ENCODE data around the gene ZNF683. TPM values are rescaled to one million over a fixed set of nuclear protein-coding genes. Genes with fewer than 3 reads are reported as not detected.
"Not testable (repeated sequence)": the region's sequence is repeated elsewhere in the genome, so short reads cannot be mapped to it uniquely, and the experiment has no call there.

The ZNF683 gene
- total RNA-seq, 2 experiments from 2014 or later: 0.41 TPM; not detected in 1

GRCh38 chr1:26375081-26375480 is 2.5 kb upstream of the ZNF683 start:
- no peaks in the 10 kb centered on the region for H3K36me3 ChIP-seq (ENCODE audit: insufficient read depth, low read length)
- Mint-ChIP-seq H3K27me3 (no peaks in the 10 kb centered on the region), H3K4me3 (peak overlapping the region; percentile 18), H3K4me1 (ENCODE audit: low read depth) (peaks cover 93% of the 10 kb centered on the region), H3K9me3 (peaks cover 5% of the 10 kb centered on the region), H3K27ac (peak overlapping the region; percentile 92), H3K36me3 (ENCODE audit: low read depth) (no peaks in the 10 kb centered on the region)
- no peak for TF ChIP-seq CTCF (IDR thresholded peaks at IDR 0.05)
- no peak for ATAC-seq (ENCODE audit: poor library complexity)
- no peaks in the 10 kb centered on the region for H3K9me3 ChIP-seq (ENCODE audit: control insufficient read depth in 1 of 2, insufficient read depth in 1 of 2, low read length in 2 of 2)
- H3K4me1 ChIP-seq (ENCODE audit: insufficient read depth, low read length): peaks cover 100% of the 10 kb centered on the region
- ChIA-PET CTCF (interaction anchor here (0.9 to 3.9 kb wide), 5 partner anchors 11 to 125 kb away, joined by 3 to 22 read pairs (median 5); no protein-coding TSS in a partner anchor), POLR2A (interaction anchor here (0.5 to 1.4 kb wide), 4 partner anchors 11 to 88 kb away, joined by 3 to 4 read pairs (median 4); no protein-coding TSS in a partner anchor)
- peak in 2 of 14 experiments; percentile 34 to 64 for DNase-seq
- H3K4me3 ChIP-seq (ENCODE audit: low read length): no peak overlapping the region
- intact Hi-C loops (cut with DNase I, micrococcal nuclease): loop anchor here in 1 of 2 experiments (2.0 kb wide), 1 partner anchor 34 kb away; no protein-coding TSS in a partner anchor
- H3K27ac ChIP-seq (ENCODE audit: low read depth in 1 of 2, low read length in 2 of 2): peak overlapping the region in 1 of 2 donors; percentile 52
- no peaks in the 10 kb centered on the region for H3K27me3 ChIP-seq (ENCODE audit: control insufficient read depth in 1 of 2, insufficient read depth in 2 of 2, low read length in 2 of 2)

- H3K36me3 ChIP-seq (ENCODE audit: insufficient read depth, low read length); H3K27me3 Mint-ChIP-seq; H3K9me3 ChIP-seq (ENCODE audit: control insufficient read depth in 1 of 2, insufficient read depth in 1 of 2, low read length in 2 of 2); H3K4me3 Mint-ChIP-seq; ATAC-seq (ENCODE audit: poor library complexity); H3K9me3 Mint-ChIP-seq; DNase-seq; H3K36me3 Mint-ChIP-seq (ENCODE audit: low read depth); H3K4me3 ChIP-seq (ENCODE audit: low read length); H3K27me3 ChIP-seq (ENCODE audit: control insufficient read depth in 1 of 2, insufficient read depth in 2 of 2, low read length in 2 of 2): not testable (repeated sequence)
- POLR2A ChIA-PET: interaction anchor here (1.2 to 1.5 kb wide), 6 partner anchors 8 to 90 kb away, joined by 3 to 8 read pairs (median 4); no protein-coding TSS in a partner anchor
- peaks cover 100% of the 10 kb centered on the region for H3K4me1 ChIP-seq (ENCODE audit: insufficient read depth, low read length)
- peak overlapping the region; percentile 92 for H3K27ac Mint-ChIP-seq
- CTCF ChIA-PET: interaction anchor here (0.9 to 3.9 kb wide), 5 partner anchors 10 to 126 kb away, joined by 3 to 22 read pairs (median 5); no protein-coding TSS in a partner anchor
- H3K27ac ChIP-seq (ENCODE audit: low read depth in 1 of 2, low read length in 2 of 2): peak overlapping the region in 1 of 2 donors; percentile 52
- peaks cover 94% of the 10 kb centered on the region for H3K4me1 Mint-ChIP-seq (ENCODE audit: low read depth)
- intact Hi-C loops (cut with DNase I, micrococcal nuclease): loop anchor here in 1 of 2 experiments (2.0 kb wide), 1 partner anchor 34 kb away; no protein-coding TSS in a partner anchor
Measured at GRCh38 chr1:26374361-26374760, 1.8 kb upstream of the ZNF683 start.

GRCh38 chr1:26373789-26374188 is 1.2 kb upstream of the ZNF683 start:
- ATAC-seq (ENCODE audit: poor library complexity): no peak
- Histone ChIP-seq H3K27me3 (ENCODE audit: control insufficient read depth in 1 of 2, insufficient read depth in 2 of 2, low read length in 2 of 2) (no peaks in the 10 kb centered on the region), H3K4me1 (ENCODE audit: insufficient read depth, low read length) (peaks cover 99% of the 10 kb centered on the region), H3K27ac (ENCODE audit: low read depth in 1 of 2, low read length in 2 of 2) (peak overlapping the region in 1 of 2 donors; percentile 52), H3K9me3 (ENCODE audit: control insufficient read depth in 1 of 2, insufficient read depth in 1 of 2, low read length in 2 of 2) (no peaks in the 10 kb centered on the region), H3K4me3 (ENCODE audit: low read length) (no peak overlapping the region), H3K36me3 (ENCODE audit: insufficient read depth, low read length) (no peaks in the 10 kb centered on the region)
- Mint-ChIP-seq H3K27me3 (no peaks in the 10 kb centered on the region), H3K4me1 (ENCODE audit: low read depth) (peaks cover 88% of the 10 kb centered on the region), H3K4me3 (peak overlapping the region; percentile 77), H3K27ac (peak overlapping the region; percentile 92), H3K9me3 (peaks cover 5% of the 10 kb centered on the region), H3K36me3 (ENCODE audit: low read depth) (no peaks in the 10 kb centered on the region)
- intact Hi-C loops (cut with DNase I, micrococcal nuclease): loop anchor here in 1 of 2 experiments (2.0 kb wide), 1 partner anchor 35 kb away; no protein-coding TSS in a partner anchor
- POLR2A ChIA-PET: interaction anchor here (1.1 to 2.2 kb wide), 7 partner anchors 8 to 89 kb away, joined by 3 to 9 read pairs (median 4); no protein-coding TSS in a partner anchor
- TF ChIP-seq CTCF (IDR thresholded peaks at IDR 0.05): no peak
- CTCF ChIA-PET: interaction anchor here (1.2 to 3.9 kb wide), 7 partner anchors 10 to 139 kb away, joined by 4 to 22 read pairs (median 5); partner anchors contain the start of gene CEP85
- no peak for DNase-seq
